Stimulated activated CD4-positive, alpha-beta T cell treated with anti-CD3 and anti-CD28 coated beads, Interleukin-15, amount 100 ng/mL, for 1 hour (primary cell): ENCODE results near the gene DNAH3.
"Not testable (repeated sequence)": the region's sequence is repeated elsewhere in the genome, so short reads cannot be mapped to it uniquely, and the experiment has no call there.

Experiments
- DNase-seq, 2 donors: peaks; one replicate each; pipeline ENCODE4 v3.0.0-alpha.2; 2020; ENCODE audit warnings: low read depth in 1 of 2, low spot score in 1 of 2

The DNAH3 gene

DNA sequence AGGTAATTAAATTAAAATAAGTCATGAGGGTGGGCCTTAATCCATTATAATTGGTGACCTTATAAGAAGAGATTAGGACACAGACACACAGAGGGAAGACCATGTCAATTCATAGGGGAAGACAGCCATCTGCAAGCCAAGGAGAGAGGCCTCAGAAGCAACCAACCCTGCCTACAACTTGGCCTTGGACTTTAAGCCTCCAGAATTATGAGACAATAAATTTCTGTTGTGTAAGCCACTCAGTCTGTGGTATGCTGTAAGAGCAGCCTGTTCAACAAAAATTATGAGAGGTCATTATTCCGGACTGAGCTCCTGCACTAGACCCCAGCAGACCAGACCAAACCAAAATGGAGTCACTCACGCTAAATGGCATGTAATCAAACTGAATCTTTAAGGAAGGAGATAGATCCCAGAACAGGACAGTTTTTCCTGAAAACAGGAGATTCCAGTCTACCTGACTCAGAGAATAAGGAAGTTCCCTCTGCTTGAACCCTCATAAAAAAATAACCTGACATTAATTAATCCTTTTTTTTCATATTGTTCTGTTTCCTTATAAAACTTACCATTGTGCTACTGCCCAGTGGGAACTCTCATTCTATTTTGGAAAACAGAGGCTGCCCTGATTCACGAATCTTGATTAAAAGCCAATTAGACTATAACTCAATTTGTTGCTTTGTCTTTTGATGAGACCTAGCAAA is 74.3 kb downstream of the DNAH3 start:
- DNase-seq, result no peak

DNA sequence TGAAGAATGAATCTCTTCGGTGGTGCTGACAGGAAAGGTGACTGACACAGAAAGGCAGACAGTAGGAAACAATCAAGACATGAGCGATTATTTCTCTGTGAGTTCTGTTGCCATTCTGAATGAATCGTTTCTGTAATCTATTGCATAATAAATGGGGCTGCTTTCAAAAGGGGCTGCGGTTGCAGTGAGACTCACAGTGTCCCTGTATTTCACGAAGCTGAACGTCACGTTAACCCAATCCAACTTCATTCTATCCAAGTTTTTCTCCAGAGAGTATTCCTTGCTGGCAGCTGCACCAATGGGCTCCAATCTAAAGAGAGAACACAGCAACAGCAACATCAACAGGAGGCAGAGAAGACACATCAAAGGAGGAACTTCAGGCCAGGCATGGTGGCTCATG is 75.4 kb downstream of the DNAH3 start:
- DNase-seq, result no peak

DNA sequence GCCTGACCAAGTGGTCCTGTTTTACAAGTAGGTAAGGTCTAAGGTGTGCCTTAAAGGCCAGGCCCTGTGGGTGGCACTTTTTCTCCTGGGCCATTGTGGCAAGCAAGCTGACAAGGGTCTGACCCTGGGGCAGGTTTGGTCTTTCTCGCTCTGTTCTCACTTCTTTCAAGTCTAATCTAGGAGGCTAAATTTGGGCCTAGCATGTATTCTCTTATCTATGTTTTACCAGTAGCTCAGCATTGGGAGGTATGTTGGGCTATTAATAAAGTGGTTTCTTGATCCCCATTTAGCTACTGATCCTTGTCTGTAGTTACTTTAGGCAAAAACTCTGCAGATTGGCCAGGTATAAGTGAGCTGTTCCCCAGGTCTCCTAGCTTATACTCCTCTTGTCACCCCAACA is 77.7 kb downstream of the DNAH3 start:
- no peak for DNase-seq

DNA sequence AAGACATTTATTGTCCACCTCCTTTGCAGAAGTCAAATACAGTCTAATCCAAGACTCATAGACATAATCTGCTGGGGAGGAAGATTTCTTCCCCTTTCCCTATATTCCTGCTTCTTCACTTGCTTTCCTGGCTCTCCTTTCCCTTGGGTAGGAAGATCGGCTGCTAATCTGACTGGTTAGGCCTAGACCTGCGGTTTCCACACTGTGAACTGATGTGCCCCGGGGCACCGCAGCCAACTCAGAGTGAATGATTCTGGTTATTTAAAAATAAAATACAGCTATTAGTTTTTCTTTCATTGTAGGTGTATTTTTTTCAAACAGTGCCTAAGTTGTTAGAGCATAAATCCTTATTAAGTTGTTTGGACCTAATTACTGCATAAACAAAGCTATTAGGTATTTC is 78.9 kb downstream of the DNAH3 start:
- DNase-seq, result no peak

DNA sequence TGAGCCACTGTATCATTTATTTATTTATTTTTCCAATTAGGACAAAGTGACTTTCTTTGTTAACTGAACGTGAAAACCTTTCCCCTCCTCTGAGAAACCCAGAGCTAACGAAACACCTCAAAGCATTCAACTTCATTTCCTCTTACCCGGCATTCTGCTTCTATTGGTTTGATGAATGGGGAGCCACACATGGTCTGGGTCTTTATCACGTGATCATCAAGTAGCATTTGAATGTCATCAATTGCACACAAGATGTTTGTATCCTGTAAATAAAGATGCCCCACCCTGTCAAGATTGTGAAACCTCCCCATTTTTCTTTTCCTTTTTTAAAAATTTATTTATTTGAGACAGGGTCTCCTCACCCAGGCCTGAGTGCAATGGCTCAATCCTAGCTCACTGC is 80.1 kb downstream of the DNAH3 start:
- no peak for DNase-seq

DNA sequence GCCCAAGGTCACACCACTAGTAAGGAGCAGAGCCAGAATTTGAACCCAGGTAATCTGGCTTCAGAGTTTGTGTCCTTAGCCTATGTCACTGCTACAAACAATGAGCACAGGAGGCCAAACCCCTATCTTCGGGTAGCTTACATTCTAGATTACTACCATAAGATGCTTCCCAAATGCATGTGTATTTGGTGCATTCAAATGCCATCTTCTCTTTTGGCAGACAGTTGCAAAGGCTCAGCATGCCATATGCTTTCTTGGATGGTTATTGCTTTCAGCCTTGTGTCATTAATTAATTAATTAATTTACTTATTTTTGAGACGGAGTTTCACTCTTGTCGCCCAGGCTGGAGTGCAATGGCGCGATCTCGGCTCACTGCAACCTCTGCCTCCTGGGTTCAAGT is 80.7 kb downstream of the DNAH3 start:
- no peak for DNase-seq

DNA sequence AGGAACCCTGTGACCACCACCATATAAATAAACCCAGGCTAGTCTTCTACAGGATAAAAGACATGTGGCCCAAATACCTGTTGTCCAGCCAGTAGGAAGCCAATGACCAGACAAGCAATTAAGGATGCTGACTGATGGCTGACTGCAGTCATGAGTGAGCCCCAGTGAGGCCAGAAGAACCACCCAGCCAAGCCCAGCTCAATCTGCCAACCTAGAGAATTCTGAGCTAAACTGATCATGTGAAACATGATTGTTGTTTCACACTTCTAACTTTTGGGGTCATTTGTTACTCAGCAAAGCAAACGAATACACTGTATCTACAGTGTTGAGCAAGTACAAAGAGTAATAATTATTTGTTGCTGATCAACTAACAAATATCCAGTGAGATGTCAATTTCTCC is 86.4 kb downstream of the DNAH3 start:
- no peak for DNase-seq

DNA sequence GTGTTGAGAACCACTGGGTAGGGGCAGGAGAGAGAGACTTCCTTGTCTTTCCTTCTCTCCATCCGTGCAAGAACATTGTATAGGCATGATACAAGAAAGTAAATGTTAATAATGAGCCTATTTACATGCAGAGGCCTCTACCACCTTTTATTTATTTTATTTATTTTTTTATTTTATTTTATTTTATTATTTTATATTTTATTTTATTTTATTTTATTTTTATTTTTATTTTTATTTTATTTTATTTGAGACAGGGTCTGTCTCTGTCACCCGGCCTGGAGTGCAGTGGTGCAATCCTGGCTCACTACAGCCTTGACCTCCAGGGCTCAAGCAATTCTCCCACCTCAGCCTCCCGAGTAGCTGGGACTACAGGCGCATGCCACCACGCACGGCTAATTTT is 87.3 kb downstream of the DNAH3 start:
- DNase-seq, result not testable (repeated sequence)

DNA sequence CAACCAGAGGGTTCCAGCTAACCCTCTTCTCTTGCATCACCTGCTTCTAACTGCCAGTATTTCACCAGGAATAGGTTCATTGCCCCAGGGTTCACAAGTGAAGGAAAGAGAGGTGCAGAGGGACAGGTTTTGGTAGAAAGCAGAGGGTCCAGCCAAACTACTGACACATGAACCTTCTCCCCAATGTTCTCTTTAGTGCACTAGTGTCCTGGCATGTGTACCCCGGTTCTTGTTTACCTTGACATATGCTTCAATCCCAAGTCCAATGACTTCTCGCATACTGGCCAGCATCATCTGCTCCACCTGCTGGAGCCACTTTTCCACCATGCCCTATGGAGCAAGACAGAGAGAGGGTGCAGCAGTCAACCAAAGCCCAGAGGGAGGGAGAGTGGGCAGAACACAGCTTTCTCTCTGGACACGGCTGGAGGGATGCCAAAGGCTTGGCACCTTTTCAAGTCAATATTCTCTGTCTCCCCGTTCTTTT is 90.6 kb downstream of the DNAH3 start:
- DNase-seq, result no peak

DNA sequence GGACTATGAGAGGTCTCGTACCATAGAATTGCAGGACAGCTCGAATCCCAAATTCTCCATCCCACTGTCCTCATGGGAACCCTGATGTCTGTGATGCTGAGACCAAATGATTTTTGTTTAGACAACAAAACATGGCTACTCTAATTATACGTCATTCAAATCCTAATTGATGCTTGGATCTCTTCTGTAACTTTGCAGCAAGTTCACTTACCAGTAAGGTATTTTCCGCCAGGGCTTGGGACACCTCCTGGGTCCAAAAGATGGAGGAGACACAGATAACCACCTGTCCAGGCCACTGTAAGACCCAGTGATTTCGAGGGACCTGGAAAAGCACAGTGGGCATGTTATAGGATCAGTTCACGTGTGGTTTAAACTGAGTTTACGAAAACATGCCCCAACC is 92.8 kb downstream of the DNAH3 start:
- DNase-seq, result no peak

DNA sequence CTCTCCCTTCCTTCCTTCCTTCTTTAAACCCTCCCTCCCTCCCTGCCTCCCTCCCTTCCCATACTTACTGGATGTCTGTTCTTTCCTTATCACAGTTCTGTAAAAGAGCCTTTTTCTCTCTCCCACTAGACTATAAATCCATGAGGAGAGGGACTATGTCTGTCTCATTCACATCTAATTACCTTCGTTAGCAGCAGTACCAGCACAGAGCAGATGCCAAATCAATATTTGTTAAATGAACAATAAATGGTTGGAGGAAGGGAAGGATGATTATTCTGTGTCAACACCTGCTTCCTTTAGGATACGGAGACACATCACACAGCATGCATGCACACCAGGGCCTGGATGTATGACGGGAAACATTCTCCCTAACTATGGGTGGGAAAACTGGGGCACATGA is 94.2 kb downstream of the DNAH3 start:
- no peak for DNase-seq

DNA sequence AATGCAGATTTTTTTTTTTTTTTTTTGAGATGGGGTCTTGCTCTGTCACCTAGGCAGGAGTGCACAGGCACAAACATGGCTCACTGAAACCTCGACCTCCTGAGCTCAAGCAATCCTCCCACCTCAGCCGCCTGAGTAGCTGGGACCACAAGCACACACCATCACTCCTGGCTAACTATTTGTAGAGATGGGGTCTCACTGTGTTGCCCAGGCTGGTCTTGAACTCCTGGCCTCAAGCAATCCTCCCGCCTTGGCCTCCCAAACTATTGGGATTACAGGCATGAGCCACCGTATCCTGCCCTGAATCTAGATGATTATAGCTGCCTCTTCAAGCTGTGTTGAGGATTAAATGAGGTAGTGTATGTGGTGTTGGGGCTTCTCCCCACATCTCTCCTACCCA is 94.9 kb downstream of the DNAH3 start:
- DNase-seq, result not testable (repeated sequence)

DNA sequence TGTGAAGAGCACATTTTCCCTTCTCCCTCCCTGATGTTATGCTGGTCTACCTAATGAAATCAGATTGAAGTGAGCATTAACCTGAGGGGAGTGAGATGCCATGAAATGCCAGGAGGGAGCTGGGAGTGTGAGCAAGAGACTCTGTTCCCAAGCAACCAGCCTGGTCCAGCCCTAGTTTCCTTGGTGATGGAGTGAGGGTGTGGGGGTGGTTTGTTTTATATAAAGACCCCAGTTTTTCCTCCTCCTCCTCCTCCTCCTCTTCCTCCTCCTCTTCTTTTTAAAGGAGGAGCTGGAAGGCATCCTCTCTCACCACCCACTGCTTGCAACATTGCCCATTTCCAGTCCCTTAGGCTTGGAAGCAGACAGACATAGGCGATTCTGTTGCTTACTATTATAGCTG is 97.1 kb downstream of the DNAH3 start:
- DNase-seq, result no peak

DNA sequence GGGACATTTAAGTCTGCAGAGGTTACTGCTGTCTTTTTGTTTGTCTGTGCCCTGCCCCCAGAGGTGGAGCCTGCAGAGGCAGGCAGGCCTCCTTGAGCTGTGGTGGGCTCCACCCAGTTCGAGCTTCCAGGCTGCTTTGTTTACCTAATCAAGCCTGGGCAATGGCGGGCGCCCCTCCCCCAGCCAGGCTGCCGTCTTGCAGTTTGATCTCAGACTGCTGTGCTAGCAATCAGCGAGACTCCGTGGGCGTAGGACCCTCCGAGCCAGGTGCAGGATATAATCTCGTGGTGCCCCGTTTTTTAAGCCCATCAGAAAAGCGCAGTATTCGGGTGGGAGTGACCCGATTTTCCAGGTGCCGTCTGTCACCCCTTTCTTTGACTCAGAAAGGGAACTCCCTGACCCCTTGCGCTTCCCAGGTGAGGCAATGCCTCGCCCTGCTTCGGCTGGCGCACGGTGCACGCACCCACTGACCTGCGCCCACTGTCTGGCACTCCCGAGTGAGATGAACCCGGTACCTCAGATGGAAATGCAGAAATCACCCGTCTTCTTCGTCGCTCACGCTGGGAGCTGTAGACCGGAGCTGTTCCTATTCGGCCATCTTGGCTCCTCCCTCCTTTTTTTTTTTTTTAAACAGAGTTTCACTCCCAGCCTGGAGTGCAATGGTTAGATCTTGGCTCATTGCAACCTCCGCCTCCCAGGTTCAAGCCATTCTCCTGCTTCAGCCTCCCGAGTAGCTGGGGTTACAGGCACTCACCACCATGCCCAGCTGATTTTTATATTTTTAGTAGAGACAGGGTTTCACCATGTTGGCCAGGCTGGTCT is 102.3 kb downstream of the DNAH3 start:
- DNase-seq, result not testable (repeated sequence)

DNA sequence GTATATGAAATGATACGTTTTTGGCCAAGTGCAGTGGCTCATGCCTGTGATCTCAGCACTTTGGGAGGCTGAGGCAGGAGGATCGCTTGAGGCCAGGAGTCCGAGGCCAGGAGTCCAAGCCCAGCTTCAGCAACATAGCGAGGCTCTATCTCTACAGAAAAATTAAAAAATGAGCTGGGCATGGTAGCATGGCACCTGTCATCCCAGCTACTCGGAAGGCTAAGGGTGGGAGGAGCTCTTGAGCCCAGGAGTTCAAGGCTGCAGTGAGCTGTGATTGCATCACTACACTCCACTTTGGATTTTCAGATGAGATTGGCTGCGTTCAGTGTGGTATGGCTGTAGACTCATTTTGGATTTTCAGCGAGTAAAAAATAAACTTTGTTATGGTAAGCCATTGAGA is 112.4 kb downstream of the DNAH3 start:
- no peak for DNase-seq

DNA sequence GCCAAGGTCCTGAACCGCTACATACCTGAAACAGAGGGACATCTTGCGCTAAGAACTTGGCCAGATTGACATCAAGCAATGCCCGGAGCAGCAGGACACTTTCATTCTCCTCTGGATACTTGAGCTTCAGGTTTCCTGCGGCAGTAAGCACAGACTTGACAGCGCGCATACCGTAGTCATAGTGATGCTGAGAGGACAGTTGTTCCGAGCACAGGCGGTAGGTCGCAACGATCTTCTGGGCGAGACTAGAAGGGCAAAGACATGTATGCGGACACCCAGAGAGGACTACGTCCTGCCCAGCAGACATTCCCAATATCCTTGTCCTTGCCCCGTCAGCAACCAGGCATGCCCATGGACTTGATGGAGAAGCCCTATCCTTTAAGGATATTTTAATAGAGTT is 112.9 kb downstream of the DNAH3 start:
- DNase-seq, result no peak

DNA sequence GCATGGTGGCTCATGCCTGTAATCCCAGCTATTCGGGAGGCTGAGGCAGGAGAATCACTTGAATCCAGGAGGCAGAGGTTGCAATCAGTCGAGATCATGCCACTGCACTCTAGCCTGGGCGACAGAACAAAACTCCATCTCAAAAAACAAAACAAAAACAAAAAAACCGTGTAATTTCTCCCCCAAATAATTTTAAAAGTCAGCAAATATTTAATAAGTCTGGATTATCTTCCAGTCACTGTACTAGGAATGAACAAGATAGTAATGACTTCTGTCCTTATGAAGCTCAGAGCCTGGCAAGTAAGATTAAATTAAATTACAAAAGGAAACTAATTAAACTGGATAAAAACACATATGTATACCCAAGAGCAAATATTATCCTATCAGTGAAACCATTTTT is 113.5 kb downstream of the DNAH3 start:
- no peak for DNase-seq

DNA sequence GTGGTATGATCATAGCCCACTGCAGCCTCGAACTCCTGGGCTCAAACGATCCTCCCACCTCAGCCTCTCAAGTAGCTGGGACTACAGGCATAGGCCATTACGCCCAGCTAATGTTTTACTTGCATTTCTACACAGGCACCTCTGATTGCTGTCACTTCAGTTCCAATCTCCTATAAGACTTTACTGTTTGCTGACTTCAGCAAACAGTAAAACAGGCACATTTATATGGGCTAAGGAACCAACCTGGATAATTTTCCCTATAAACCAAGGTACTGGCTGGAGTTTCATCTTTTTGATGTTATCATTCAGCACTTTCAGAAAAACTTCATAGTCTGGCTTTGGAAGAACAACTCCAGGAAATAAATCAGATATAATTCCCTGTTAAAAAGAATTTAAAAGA is 114.2 kb downstream of the DNAH3 start:
- no peak for DNase-seq

DNA sequence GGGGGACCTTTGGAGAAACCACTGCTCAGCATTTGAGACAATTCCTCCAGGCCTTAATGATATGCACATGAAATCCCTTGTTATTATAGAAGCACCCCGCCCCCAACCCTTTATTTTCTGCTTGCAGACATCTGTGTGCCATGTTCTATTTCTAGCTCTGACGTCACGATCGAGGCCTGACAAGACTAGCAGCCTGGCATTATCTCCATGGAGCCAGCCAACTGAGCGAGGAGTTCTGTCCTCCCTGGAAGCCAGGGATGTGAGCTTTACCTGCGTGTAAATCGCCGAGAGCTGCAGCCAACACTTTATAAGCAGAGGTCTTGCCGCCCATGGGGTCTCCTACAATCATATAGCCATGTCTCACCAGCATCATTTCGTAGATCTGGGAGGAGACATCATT is 116.9 kb downstream of the DNAH3 start:
- DNase-seq, result no peak

DNA sequence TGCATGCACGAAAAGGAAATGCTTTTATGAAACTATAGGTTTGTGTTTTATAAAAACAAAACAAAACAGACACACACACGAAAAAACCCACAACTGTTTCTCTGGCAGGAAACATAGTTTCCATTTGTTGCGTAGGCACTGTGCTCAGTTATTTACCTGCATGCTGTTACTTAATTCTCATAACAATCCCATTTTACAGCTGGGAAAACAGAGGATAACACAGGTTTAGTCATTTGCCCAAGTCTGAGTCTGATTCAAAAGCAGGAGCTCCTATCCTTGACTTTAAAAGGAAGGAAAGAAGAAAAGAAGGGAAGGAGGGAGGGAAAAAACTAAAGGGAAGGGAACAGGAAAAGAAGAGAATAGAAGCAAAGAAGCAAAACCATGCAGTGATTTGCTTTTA is 117.4 kb downstream of the DNAH3 start:
- DNase-seq, result no peak

DNA sequence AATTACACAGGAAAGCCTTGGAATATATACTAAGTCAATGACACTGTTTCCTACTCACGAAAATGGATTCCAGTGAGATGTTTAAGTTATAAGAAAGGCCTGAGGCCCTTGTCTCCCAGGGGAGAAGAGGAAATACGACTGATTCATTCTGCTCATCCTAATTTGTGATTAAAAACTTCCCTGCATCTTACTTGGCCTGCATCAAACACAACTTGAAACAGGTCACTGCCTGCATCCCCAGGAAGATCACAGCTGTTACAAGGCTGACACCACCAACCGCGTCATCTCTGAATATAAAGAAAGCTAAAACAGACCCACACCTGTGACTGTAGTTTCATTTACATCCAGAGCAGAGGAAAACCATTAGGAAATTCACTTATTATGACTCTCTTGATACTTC is 121.9 kb downstream of the DNAH3 start:
- DNase-seq, result no peak

DNA sequence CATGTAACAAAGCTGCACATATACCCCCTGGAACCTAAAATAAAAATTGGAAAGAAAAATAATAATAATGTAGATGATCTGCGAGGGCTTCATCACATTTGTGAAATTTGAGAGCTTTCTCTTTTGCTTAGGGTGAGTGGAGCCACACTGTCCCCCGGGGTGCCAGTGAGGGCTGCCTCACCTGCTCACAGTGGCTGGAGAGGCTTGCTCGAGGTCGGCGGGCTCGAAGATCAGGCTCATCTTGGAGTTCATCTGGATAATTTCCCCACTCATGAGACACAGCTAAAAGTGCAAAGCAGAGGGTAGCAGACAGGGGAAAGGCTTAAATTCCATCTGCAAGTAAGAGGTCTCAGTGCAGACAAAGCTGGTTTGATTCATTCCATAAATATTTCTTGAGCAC is 123.8 kb downstream of the DNAH3 start:
- DNase-seq, result no peak
